ENCODE results near the gene PRKAG2.

DNA sequence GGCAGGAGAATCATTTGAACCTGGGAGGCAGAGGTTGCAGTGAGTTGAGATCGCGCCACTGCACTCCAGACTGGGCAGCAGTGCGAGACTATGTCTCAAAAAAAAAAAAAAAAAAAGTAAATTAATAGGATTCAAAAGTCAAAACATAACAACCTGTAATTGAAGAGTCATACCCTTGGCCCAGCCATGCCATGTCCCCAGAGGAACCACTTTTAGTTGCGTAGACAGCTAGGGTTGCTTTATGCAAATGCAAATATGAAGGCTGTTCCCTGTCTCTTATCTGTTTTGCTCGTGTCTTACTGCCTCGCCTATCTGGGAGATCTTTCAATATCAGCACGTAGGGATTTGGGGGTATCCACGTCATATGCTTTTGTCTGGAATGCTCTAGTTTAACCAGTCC is 73.1 kb downstream of the PRKAG2 start:
- TF ChIP-seq GATA2 (IDR thresholded peaks at IDR 0.05; ENCODE audit: low read depth, low read length) (no peak), GATA3 (IDR thresholded peaks at IDR 0.05; ENCODE audit: low read depth, low read length) (no peak)

Measured in SH-SY5Y (cell line).